Ectodermal cell (in vitro differentiated cells): ENCODE results near the gene GH1.

Experiments
- H3K27ac ChIP-seq: 2 replicates; pipeline ENCODE4 v1.7.0; 2013; ENCODE audit warnings: mild to moderate bottlenecking, low read depth, low read length; ENCODE audit not compliant: insufficient read depth, poor library complexity, severe bottlenecking
- H3K27me3 ChIP-seq: 2 replicates; pipeline ENCODE4 v1.7.0; 2013; ENCODE audit warnings: mild to moderate bottlenecking, low read length; ENCODE audit not compliant: insufficient read depth, control insufficient read depth, poor library complexity, severe bottlenecking
- H3K36me3 ChIP-seq: one replicate; pipeline ENCODE4 v1.7.0; 2013; ENCODE audit warnings: low read length; ENCODE audit not compliant: control insufficient read depth, insufficient read depth
- H3K4me1 ChIP-seq: one replicate; pipeline ENCODE4 v1.7.0; 2013; ENCODE audit warnings: low read length; ENCODE audit not compliant: control insufficient read depth, insufficient read depth
- H3K4me3 ChIP-seq: 2 replicates; pipeline ENCODE4 v1.7.0; 2013; ENCODE audit warnings: low read depth, low read length, control low read depth; ENCODE audit not compliant: insufficient read depth
- H3K9me3 ChIP-seq: 2 replicates; pipeline ENCODE4 v1.7.0; 2013; ENCODE audit warnings: mild to moderate bottlenecking, low read length, moderate library complexity; ENCODE audit not compliant: control insufficient read depth
- WGBS, 2 experiments: methylation state at CpG; one replicate each; pipeline ENCODE4 v1.1.7; 2013; ENCODE audit warnings: missing lambda C conversion rate in 2 of 2; 5-methylcytosine and 5-hydroxymethylcytosine counted together

GH1 gene

GRCh38 chr17:63955232-63955631, 36.6 kb upstream of the GH1 start:
- no peak overlapping the region for H3K4me3 ChIP-seq
- no peak overlapping the region for H3K27ac ChIP-seq
- WGBS, 2 experiments = 92% methylated on average over 11 of the region's 11 CpGs
- H3K36me3 ChIP-seq = no peaks in the 10 kb centered on the region
- H3K4me1 ChIP-seq = peaks cover 2% of the 10 kb centered on the region
- H3K9me3 ChIP-seq = no peaks in the 10 kb centered on the region
- H3K27me3 ChIP-seq = no peaks in the 10 kb centered on the region

GRCh38 chr17:63954402-63955063, 35.9 kb upstream of the GH1 start:
- Histone ChIP-seq H3K9me3 (no peaks in the 10 kb centered on the region), H3K4me1 (peaks cover 2% of the 10 kb centered on the region), H3K36me3 (no peaks in the 10 kb centered on the region), H3K4me3 (no peak overlapping the region), H3K27ac (no peak overlapping the region), H3K27me3 (no peaks in the 10 kb centered on the region)
- 83 to 88% methylated on average over 11 of the region's 11 CpGs for WGBS, 2 experiments

GRCh38 chr17:63950940-63951907, 32.6 kb upstream of the GH1 start:
- Histone ChIP-seq H3K4me3 (no peak overlapping the region), H3K4me1 (peaks cover 2% of the 10 kb centered on the region), H3K27me3 (no peaks in the 10 kb centered on the region), H3K27ac (no peak overlapping the region), H3K9me3 (no peaks in the 10 kb centered on the region), H3K36me3 (no peaks in the 10 kb centered on the region)
- 91% methylated on average over 29 of the region's 29 CpGs for whole genome bisulfite sequencing, 2 experiments

- no peak overlapping the region for H3K4me3 ChIP-seq
- H3K4me1 ChIP-seq = peaks cover 2% of the 10 kb centered on the region
- H3K9me3 ChIP-seq = no peaks in the 10 kb centered on the region
- no peak overlapping the region for H3K27ac ChIP-seq
- H3K36me3 ChIP-seq = no peaks in the 10 kb centered on the region
- 87 to 89% methylated on average over 18 of the region's 18 CpGs for WGBS, 2 experiments
- no peaks in the 10 kb centered on the region for H3K27me3 ChIP-seq
Observed at GRCh38 chr17:63949576-63950250, 31.1 kb upstream of the GH1 start.

- 92 to 94% methylated on average over 9 of the region's 9 CpGs for WGBS, 2 experiments
- no peak overlapping the region for H3K4me3 ChIP-seq
- no peaks in the 10 kb centered on the region for H3K27me3 ChIP-seq
- no peaks in the 10 kb centered on the region for H3K36me3 ChIP-seq
- H3K9me3 ChIP-seq = no peaks in the 10 kb centered on the region
- no peaks in the 10 kb centered on the region for H3K4me1 ChIP-seq
- no peak overlapping the region for H3K27ac ChIP-seq
Observed at GRCh38 chr17:63948521-63948920, 29.9 kb upstream of the GH1 start.

GRCh38 chr17:63947711-63948330, 29.2 kb upstream of the GH1 start:
- 94 to 96% methylated on average over 18 of the region's 18 CpGs for WGBS, 2 experiments
- H3K27me3 ChIP-seq = no peaks in the 10 kb centered on the region
- H3K4me3 ChIP-seq = no peak overlapping the region
- H3K27ac ChIP-seq = no peak overlapping the region
- no peaks in the 10 kb centered on the region for H3K9me3 ChIP-seq
- H3K36me3 ChIP-seq = no peaks in the 10 kb centered on the region
- no peaks in the 10 kb centered on the region for H3K4me1 ChIP-seq

- H3K9me3 ChIP-seq = no peaks in the 10 kb centered on the region
- H3K27me3 ChIP-seq = no peaks in the 10 kb centered on the region
- 51% methylated on average over 18 to 20 of the region's 20 CpGs for WGBS, 2 experiments
- no peak overlapping the region for H3K27ac ChIP-seq
- H3K36me3 ChIP-seq = no peaks in the 10 kb centered on the region
- no peaks in the 10 kb centered on the region for H3K4me1 ChIP-seq
- no peak overlapping the region for H3K4me3 ChIP-seq
Observed at GRCh38 chr17:63946440-63947363, 28.1 kb upstream of the GH1 start.

- 76 to 82% methylated on average over 6 of the region's 6 CpGs for WGBS, 2 experiments
- H3K27me3 ChIP-seq = no peaks in the 10 kb centered on the region
- H3K27ac ChIP-seq = no peak overlapping the region
- H3K9me3 ChIP-seq = no peaks in the 10 kb centered on the region
- H3K36me3 ChIP-seq = no peaks in the 10 kb centered on the region
- no peak overlapping the region for H3K4me3 ChIP-seq
- no peaks in the 10 kb centered on the region for H3K4me1 ChIP-seq
Observed at GRCh38 chr17:63945784-63946439, 27.3 kb upstream of the GH1 start.
